NK-92 (cell line): ENCODE results near the gene ZNF778.
"Not testable (repeated sequence)": the region's sequence is repeated elsewhere in the genome, so short reads cannot be mapped to it uniquely, and the experiment has no call there.

Experiments
- DNase-seq: peaks from one replicate; lab custom pipeline; 2025; ENCODE audit not compliant: unreplicated experiment; lab: John Stamatoyannopoulos, UW

The ZNF778 gene

DNA sequence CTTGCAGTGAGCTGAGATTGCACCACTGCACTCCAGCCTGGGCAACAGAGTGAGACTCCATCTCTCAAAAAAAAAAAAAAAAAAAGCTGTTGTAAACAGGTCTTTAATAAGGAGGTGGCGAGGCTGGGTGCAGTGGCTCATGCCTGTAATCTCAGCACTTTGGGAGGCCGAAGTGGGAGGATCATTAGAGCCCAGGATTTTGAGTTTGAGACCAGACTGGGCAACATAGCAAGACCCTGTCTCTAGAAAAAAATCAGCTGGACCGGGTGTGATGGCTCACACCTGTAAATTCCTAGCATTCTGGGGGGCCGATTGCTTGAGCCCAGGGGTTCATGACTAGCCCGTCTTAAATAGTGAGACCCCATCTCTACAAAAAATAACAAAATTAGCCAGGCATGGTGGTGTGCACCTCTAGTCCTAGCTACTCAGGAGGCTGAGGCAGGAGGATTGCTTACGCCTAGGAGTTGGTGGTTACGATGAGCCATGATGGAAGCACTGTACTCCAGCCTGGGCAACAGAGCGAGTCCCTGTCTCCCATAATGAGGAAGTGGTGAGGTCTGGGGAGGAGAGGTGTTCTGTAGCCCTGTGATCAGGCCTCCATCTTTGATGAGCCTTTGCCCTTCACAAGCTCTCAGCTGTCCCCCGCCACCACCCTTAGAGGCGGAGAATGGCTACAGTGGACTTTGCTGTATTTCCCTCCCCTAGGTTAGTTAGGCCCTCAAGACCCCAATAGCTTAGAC, 36.2 kb downstream of the ZNF778 start:
- no peak for DNase-seq

GRCh38 chr16:89256651-89257254, 39.2 kb downstream of the ZNF778 start:
- no peak for DNase-seq

DNA sequence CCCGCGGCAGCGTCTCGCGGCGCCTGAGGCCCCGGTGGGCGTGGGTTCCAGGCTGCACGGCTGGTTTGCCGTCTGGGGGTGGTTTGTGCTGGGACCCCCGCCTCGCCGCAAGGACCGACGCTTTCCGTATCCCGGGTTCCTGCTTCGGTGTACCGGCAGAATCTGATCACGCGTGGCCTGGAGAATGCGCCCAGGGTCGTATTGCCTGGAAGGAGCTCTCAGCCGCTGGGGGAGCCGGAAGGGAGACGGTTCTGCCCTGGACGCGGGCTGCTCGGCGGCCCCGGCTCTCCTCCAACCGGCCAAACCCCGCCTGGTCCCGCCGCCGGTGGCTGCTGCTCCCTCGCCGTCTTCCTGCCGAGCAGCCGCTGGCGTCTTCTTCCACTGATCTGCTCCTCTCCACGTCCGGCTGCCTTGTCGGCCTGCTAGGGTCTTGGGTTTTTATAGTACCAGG, 39.8 kb downstream of the ZNF778 start:
- DNase-seq, result no peak

DNA sequence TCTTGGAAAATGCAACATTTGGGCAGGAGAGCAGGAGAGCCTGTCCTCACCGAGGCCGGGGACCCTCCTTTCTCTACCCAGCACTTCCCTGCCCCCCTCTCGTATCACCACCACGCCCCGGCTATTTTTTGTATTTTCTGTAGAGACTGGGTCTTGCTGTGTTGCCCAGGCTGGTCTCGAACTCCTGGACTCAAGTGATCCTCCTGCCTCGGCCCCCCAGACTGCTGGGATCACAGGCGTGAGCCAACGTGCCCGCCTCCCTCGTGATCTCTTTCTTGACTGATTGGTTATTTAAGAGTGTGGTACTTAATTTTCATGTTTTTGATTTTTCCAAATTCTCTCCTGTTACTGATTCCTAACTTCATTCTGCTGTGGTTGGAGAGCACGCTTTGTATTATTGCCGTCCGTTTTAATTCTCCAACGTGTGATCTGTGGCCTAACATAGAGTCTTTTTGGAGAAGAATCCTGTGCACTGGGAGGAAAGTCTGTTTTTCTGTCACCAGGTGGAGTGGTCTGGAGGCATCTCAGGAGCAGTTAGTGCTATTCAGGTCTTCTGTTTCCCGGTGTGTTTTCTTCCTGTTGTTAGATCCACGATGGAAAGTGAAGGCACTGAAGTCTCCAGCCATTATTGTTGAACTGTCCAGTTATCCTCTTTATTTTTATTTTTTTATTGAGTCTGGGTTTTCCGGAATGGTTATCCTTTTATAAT, 40.4 kb downstream of the ZNF778 start:
- no peak for DNase-seq

DNA sequence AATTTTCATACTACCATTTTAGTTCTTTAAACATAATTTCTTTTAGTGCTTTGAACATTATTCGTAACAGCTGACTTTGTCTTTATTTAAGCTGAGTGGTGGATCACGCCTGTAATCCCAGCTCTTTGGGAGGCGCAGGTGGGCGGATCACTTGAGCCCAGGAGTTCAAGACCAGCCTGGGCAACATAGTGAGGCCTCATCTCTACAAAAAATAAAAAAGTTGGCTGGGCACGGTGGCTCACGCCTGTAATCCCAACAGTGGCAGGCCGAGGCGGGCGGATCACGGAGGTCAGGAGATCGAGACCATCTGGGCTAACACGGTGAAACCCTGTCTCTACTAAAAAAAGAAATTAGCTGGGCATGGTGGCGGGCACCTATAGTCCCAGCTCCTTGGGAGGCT, 42.4 kb downstream of the ZNF778 start:
- DNase-seq, result not testable (repeated sequence)

DNA sequence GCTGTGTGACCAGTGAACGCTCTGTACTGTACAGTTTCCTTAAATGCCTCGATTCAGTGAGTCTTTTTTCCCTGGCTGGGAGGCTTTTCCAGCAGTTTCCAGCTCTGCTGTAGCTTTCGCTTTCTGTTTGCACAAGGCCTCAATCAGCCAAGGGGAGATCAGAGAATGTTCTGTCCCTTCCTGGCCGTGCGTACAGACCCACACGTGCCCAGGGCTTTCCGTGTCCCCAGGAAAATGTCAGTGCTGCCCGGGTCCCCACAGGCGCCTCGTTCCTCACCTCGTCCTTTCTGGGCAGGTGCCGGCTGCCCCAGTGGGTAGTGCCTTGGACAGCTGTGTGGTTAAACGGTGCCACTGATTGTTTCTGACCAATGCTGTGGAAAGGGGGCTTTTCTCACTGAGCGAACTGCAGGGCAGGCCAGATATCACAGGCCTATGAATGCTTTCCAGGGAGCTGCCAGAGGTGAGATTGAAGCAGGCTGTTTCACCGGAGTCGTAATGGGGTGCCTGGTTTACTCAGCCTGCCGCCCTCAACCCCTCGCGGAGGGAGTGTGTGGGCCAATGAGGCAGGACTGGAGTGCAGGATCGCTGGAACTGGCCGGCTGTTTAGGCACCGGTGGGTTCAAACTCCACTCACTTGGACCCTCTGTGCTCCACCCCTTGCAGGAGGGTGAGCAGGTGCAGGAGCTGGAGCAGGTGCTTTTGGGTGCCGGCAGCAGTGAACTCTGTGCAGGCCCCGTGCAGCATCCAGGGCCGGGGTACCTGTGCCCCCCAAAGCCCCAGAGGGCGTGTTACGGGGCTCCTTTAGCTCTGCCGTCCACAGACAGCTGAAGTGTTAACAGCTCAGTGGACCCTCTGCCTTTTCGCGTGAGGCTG, 44.4 kb downstream of the ZNF778 start:
- no peak for DNase-seq

DNA sequence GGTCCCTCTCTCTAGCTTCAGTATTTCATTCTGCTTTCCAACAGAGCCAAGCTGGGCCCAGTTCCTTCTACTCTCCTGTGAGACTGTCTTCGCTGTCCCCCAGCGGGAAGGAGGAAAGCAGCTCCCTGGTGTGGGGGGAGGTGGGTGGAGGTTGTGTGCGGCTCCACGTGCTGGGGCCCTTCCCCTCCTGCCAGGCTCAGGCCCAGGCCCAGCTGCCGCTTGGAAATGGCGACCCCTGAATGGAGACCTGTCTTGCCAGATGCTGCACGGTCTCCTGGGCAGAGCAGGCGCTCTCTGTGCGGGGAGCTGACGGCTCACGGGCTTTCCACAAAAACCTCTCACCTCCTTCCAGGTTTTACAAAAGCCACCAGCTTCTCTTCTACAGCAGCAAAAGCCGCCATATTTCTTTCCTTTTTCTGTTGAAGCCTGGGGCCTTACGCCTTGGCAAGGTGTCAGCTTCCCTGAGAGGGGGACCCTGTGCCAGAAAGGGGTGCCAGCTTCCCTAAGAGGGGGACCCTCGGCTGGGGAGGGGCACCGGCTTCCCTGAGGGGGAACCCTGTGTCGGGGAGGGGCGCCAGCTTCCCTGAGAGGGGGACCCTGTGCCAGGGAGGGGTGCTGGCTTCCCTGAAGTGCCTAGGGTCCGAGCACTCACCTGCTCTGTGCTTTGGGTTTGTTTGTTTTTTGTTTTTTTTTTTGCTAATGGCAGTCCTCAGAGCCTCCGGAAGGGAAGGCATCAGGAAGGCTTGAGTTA, 47.5 kb downstream of the ZNF778 start:
- no peak for DNase-seq

DNA sequence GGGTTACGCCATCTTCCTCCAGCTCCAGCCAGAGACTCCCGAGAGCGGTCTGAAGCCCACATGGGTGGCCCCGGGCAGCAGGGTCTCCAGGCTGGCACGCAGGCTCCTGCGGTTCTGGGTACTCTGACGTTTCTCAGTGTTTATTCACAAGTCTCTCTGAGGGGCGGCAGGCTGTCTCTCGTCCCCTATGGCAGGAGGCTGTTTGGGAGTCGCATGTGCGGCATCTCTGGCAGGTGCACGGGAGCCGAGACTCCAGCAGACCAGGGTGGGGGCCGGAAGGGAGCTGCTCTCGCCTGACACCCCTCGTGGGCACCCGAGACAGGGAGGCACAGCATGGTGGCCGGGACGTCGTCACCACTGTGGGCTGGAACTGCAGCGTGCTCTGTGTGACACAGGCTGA, 48.1 kb downstream of the ZNF778 start:
- DNase-seq, result no peak

GRCh38 chr16:89266521-89267134, 49.1 kb downstream of the ZNF778 start:
- DNase-seq, result no peak

GRCh38 chr16:89267746-89268145, 50.2 kb downstream of the ZNF778 start:
- not testable (repeated sequence) for DNase-seq

DNA sequence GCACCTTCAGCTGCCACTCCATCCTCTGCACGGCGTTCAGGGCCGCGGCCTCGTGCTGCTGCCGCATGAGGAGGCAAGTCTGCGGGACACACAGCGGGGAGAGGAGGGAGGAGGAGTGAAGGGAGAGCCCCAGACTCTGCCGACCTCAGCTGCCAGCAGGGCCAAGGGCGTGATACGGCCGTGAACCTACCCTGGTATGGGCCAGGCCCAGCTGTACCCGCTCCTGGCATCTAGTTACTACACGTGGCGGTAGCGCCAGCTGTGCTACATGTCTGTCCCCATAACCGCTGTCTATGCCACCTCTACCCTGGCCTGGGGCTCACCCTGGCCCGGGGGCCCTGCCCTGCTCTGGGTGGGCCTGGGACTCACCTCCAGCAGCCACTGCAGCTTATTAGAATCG, 51.1 kb downstream of the ZNF778 start:
- no peak for DNase-seq

- DNase-seq, result no peak
These were observed 51.7 kb downstream of the ZNF778 start for GRCh38 chr16:89268987-89269735.

GRCh38 chr16:89269805-89270665, 52.5 kb downstream of the ZNF778 start:
- DNase-seq, result no peak

DNA sequence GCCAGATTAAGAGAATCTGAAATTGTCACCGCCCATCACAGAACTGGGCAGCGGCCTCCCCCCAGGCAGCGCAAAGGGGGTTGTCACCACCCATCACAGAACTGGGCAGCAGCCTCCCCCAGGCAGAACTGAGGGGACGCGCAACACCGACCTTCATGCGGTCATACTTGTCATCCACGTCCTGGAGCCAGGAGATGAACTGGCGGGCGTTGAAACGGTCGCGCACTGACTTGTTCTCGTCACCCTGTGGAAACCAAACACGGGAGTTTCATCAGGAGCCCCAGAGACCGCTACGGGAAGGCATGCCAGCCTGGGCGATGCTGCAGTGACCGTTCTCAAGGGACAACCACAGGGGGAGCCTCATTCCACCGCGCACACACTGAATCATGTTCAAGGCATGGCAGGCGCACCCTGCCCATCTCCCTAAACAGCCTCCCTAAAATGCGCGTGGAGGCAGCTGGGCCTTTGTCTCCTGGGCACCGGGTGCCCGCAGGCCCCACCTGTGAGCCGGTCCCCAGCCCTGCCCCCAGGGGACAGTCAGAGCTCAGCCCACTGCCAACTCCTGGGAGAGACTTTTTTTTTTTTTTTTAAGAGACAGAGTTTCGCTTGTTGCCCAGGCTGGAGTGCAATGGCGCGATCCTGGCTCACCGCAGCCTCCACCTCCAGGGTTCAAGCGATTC, 53.3 kb downstream of the ZNF778 start:
- no peak for DNase-seq

- DNase-seq, result no peak
These were observed 55.1 kb downstream of the ZNF778 start for GRCh38 chr16:89272631-89273030.

DNA sequence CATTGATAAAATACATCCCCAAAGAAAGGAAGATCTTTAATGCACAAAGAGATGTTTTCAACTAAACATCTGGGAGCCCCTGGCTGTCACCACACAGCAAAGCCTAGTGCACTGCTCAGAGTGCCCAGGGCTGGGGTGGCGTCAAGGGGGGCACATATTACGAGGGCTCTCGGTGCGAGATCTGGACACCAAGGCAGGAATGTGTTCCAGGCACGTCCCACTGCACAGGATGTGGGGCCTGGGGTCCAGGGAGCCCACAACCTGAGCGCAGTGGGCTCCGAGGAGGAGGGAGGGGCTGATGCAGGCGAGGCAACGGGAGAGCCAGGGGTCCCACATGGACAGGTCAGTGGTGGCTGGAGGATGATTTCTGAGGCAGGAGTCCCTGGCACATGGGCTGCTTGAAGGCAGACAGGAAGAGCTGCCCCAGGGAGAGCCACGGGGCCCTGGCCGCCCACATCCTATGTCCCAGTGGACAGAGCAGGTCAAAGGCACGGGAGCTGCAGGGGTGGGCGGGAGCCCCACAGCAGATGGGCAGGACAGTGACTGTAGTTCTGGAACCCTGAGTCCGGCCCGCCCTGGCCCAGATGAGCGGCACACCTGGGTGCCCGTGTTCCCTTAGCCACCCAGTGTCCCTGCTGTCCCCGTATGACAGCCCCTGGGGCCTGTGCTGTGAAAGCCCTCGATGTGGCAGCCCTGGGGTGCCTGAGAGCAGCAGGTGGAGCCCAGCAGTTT, 56.4 kb downstream of the ZNF778 start:
- no peak for DNase-seq
